Cortex of kidney (tissue), 1 donor: ENCODE results near the gene ZNG1B.
"Not testable (repeated sequence)": the region's sequence is repeated elsewhere in the genome, so short reads cannot be mapped to it uniquely, and the experiment has no call there.

Source experiments
- DNase-seq: peaks from one replicate; lab custom pipeline; 2025; lab: John Stamatoyannopoulos, UW

Gene ZNG1B

DNA sequence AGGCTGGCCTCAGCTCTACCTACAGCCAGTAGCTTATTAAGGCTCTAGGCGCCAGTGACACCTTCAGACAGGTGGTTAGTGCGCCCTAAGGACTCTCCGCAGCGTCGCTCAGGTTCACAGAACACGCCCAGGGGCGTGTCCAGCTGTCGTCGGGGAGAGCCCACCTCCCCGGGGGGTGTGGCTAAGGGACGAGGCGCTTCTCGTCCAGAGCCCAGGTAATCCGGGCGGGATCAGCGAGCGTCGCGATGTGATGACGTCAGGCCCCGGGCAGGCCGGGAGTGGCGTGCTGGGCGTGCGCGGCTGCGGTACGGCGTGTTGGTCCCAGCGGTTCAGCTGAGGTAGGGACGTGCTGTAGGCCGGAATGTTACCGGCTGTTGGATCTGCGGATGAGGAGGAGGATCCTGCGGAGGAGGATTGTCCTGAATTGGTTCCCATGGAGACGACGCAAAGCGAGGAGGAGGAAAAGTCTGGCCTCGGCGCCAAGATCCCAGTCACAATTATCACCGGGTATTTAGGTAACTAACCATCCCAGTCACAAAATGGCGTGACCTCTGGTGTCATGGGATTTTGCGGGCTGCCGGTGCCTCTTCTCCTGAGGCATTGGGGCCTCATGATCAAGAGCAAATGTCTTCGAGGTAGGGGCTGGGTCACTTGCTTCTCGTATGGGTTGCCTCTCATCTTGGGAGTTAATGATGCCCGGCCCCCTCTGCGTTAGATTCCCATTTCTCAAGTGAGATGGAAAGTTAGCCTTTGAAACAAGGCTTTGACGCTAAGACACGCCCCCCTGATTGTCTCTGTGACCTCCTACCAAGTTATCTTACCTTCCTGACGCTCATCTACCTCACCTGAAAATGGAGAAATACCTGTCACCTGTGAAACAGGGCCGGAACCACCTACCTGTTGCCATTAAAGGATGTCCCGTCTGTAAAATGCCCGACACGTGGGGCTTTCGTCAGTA is at the start of gene ZNG1B:
Gene ZNG1B (plus strand): TSS at position 184 of the 958 bp plus-strand sequence. CDS start 178 bp downstream, at position 362.
- DNase-seq = not testable (repeated sequence)

DNA sequence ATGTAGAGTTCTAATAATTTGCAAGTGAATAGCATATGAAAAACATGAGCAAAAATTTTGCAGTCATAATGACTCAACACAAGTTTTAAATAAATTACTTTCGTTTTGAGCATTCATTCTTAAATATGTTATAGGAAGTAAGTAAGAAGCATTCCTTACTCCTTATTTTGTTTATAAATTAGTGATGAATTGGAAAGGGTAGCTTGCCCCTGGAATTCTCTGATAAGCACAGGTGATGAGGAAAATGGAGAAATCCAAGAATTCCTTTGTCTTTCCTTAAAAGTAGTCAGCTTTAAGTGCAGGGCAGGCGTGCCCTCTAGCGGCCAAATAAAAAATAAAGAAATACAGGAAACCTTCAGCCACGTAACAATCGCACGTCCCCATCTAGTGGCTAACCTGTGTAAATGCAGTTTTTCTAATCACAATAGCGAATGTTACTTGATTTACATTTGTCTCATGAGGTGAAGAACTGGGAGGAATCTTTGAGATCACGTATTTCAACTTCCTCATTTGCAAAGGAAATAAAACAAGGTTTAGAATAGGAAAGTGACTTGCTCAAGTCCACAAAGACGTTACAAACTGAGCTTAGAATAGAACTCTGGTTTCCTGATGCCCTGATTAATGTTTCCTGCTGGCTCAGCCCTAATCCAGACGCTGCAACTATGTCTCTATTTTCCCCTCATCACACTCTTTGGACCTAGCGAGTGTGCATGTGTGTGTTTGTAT is 47.2 kb upstream of the ZNG1B start:
- no peak for DNase-seq

DNA sequence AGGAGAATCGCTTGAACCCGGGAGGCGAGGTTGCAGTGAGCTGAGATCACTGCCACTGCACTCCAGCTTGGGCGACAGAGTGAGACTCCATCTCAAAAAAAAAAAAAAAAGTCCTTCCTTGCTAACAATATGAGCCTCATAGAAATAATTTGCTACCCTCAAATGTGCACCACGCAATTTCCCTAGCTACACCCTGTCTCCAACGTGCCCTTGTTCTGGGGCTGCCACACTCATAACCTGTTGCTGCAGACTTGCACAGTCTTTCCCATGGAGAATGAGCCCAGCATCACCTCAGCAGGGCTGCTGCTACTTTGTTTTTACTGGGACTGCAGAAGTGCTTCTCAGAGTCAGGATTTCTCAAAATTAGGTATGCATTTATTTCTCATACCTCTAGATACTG is 46.4 kb upstream of the ZNG1B start:
- DNase-seq = no peak

DNA sequence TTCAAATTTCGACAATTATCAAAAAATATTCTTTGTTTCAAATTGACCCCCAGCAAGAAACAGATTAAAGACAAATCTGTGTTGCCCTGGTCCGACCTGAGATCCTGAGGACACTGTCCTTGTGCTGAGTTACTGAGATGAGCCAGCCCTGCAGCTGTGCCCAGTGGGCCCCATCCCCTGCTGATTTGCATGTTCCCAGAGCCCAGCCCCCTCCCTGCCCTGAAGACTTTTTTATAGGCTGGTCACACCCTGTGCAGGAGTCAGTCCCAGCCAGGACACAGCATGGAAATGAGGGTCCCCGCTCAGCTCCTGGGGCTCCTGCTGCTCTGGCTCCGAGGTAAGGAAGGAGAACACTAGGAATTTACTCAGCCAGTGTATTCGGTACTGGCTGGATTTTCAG is 31.4 kb upstream of the ZNG1B start:
- DNase-seq = no peak

DNA sequence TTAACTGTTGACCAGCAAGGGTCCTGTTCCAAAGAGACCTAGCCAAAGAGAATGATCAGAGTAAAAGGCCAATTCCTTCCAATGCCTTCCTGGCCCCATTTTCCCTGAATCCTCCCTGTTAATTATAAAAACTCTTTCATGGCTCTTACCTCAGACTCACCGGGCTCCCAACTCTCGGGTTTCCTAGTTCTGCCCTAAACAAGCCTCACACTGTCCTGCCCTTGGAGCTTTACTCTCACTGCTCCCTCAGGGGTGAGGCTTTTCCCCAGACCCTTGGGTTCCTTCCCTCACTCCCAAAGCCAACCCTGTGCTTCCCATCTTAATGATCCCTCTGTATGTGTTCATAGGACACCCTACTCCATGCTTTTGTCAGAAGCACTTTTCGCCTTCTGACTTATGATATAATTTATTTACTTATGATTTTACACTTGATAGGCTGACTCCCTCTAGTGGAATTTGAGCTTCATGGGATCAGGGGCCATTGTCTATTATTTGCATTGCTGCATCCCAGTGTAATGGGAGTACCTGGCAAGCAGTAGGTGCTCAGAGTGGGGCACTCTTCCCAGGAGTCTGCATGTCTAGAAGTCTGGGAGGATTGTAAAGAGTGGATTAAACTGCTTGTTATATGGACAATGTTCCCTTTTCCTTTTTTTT is 29.9 kb upstream of the ZNG1B start:
- DNase-seq = no peak

DNA sequence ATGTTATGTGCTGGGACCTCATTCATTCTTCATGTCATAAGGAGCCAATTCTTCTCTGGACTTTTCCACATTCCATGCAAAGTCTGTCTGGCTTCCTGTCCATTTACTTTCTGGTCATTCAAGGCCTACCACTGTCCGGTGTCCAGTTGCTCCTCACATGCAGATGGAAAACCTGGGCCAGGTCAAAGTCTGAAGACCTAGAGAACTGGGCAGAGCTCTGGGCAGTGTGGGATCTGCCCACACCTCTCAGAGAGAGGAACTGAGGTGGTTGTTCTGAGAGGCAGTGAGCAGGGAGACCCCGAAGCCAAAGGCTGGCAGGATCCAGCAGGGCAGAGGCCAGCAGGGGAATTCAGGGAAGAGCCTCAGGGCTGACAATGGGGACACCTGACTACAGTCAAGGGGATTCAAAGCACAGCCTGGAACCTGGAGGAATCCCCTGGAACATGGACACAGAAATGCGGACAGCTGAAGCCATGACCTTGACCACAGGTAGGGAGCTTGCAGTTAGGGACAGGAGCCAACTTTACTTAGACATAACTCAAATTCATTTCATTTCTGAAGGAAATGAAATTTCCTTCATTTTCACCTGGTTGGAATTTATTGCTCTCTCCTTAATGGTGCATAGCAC is 25.7 kb upstream of the ZNG1B start:
- not testable (repeated sequence) for DNase-seq

DNA sequence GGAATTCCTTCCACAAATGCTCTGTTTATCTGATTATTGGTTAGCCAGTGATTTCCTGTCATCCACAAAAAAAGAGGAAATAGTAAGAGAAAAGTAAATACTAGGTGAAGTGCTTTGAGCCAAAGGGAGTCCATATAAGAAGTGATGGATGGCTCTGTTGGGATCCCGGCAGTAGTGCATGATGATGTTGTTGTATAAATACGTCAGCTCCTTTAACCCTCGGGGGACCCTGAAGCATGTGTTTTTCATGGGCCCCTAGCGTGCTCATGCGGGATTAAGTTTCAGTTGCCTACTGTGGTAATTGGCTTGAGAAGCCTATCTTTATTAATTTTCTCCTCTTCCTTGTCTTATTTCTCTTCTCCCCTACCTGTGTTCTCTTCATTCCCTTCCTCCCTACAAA is 24.7 kb upstream of the ZNG1B start:
- not testable (repeated sequence) for DNase-seq

DNA sequence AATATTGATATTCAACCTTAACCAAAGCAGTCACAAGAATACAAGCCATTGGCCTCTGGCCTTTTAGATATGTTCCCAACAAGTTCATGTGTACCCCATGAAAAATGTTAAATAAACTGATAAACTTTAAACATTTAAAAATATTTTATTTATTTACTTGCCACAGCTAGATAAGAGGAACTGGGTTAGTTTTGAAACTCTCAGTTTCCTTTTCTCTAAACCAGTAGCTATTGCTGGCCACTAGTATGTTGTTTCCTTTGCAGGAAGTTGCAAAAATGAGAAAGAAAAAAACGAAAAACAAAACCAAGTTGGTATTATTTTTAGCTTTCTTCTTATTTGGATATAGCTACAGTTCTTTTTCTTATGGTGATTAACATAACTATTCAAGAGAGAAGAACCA is 5.7 kb upstream of the ZNG1B start:
- DNase-seq = not testable (repeated sequence)

DNA sequence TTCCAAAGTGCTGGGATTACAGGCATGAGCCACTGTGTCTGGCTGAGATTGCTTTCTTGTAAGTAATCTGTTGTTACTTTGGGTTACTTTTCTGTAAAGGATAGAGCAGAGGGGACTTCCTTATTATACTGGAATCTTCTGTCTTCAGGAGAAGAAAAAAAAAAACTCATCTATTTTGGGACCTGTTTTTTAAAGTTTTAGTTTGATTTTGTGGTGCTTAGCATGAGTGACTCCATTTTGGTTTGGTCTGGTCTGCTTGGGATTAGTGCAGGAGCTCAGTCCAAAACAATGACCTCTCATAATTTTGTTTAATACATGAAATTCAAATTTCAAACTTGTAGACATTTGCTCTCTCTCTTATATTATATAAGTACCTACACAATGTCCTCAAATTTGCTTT is 4.0 kb upstream of the ZNG1B start:
- DNase-seq = not testable (repeated sequence)

DNA sequence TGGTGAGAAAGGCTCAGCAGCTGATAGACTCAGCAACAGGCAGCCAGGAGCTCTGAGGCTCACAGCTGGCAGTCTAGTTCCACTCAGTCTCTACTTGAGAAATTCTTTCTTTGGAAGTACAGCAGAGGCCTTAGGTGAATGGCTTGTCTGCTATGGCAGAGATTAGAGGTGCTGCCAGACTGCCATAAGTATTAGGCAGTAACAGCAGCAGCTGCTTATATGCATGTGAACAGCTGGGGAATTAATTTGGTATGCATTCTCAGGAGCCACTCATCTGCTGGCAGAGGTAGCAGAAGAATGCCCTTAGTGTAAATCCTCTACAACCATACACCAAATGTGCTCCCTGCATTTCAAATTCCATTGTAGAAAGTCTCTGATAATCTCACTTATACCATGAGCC is 28.3 kb downstream of the ZNG1B start:
- not testable (repeated sequence) for DNase-seq

DNA sequence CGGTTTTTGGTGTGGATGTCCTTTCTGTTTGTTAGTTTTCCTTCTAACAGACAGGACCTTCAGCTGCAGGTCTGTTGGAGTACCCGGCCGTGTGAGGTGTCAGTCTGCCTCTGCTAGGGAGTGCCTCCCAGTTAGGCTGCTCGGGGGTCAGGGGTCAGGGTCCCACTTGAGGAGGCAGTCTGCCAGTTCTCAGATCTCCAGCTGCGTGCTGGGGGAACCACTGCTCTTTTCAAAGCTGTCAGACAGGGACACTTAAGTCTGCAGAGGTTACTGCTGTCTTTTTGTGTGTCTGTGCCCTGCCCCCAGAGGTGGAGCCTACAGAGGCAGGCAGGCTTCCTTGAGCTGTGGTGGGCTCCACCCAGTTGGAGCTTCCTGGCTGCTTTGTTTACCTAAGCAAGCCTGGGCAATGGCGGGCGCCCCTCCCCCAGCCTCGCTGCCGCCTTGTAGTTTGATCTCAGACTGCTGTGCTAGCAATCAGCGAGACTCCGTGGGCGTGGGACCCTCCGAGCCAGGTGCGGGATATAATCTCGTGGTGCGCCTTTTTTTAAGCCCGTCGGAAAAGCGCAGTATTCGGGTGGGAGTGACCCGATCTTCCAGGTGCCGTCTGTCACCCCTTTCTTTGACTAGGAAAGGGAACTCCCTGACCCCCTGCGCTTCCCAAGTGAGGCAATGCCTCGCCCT is 39.3 kb downstream of the ZNG1B start:
- not testable (repeated sequence) for DNase-seq

DNA sequence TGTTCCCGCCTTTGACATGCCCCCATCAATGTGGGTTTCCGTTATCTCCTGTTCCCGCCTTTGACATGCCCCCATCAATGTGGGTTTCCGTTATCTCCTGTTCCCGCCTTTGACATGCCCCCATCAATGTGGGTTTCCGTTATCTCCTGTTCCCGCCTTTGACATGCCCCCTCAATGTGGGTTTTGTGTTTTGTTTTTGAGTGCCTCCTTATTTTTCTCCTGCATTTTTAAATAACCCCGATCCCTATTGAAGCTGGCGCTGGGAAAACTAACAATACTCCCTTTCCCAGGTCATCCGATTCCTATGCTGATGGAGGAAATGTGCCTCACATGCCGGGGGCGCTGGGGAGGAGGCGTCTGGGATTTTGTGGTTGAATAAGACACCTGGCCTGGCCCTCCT is 59.0 kb downstream of the ZNG1B start:
- DNase-seq = not testable (repeated sequence)

DNA sequence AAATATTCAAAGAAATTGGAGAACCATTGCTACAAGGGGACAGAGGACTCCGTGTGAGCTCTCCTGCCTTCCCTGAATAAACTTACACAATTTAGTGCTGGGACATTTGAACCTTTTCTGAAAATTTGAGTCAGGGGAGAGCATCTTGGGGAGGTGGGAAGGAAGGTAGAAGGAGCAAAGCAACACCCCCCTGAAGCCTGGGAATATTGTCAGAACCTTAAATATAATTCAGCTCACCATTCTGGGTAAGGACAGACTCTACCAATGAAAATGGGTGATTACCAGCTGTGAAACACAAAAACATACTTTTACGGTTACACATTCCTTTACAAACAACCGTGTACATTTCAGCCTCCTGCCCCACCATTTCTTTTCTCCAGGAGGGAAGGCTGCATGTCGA is 60.9 kb downstream of the ZNG1B start, which contains the start of gene FOXD4L1:
Gene FOXD4L1 (plus strand): TSS at position 301 of the 400 bp plus-strand sequence. CDS start 592 bp downstream, outside the sequence.
- DNase-seq = not testable (repeated sequence)

DNA sequence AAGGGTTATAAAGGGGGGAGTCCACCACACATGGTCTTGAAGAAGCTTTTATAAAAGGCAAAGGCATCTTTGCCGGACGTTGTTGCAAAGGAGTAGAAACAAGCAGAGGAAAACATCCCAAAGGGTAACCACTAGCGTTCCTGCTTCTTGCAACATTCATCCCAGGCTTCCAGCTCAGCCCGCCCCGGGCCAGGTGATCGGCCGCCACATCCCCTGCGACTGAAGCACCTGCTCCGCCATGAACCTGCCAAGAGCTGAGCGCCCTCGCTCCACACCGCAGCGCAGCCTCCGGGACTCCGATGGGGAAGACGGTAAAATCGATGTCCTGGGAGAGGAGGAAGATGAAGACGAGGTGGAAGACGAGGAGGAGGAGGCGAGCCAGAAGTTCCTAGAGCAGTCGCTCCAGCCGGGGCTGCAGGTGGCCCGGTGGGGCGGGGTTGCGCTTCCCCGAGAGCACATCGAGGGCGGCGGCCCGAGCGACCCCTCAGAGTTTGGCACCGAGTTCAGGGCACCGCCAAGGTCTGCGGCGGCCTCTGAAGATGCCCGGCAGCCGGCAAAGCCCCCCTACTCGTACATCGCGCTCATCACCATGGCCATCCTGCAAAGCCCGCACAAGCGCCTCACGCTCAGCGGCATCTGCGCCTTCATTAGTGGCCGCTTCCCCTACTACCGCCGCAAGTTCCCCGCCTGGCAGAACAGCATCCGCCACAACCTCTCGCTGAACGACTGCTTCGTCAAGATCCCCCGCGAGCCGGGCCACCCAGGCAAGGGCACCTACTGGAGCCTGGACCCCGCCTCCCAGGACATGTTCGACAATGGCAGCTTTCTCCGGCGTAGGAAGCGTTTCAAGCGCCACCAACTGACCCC is 61.8 kb downstream of the ZNG1B start:
- DNase-seq = not testable (repeated sequence)

DNA sequence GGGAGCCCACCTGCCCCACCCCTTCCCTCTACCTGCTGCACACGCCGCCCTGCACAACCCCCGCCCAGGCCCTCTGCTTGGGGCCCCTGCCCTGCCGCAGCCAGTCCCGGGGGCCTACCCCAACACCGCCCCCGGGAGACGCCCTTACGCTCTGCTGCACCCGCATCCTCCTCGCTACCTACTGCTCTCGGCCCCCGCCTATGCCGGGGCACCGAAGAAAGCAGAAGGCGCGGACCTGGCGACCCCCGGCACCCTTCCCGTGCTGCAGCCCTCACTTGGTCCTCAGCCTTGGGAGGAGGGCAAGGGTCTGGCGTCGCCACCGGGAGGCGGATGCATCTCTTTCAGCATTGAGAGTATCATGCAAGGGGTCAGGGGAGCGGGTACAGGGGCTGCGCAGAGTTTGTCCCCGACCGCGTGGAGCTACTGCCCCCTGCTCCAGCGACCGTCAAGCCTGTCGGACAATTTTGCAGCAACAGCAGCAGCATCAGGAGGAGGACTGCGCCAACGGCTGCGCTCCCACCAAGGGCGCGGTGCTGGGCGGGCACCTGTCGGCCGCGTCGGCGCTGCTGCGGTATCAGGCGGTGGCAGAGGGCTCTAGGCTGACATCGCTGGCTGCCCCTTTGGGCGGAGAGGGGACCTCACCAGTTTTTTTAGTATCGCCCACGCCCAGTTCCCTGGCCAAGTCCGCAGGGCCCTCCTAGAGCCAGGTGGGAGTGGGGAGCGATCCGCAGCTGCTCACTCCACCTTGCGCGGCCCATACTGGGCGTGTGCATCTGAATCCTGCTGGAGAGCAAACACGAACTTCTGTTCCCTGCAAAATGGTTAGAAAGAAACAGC is 62.6 kb downstream of the ZNG1B start:
- DNase-seq = not testable (repeated sequence)

DNA sequence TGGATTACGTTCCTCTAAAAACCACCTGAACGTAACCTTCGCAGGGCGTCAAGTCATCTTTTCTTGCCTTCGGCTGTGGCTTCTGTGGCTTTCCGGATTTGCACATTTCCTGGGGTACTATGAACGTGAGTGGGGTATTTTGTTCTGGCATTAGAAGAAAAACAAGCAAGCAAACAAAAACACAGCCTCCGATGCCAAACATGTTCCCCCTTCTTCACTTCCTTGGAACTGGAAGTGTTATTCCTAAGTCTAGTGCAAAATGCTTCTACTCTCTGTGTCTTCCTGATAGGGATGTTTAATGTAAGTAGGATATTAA is 63.2 kb downstream of the ZNG1B start:
- not testable (repeated sequence) for DNase-seq

DNA sequence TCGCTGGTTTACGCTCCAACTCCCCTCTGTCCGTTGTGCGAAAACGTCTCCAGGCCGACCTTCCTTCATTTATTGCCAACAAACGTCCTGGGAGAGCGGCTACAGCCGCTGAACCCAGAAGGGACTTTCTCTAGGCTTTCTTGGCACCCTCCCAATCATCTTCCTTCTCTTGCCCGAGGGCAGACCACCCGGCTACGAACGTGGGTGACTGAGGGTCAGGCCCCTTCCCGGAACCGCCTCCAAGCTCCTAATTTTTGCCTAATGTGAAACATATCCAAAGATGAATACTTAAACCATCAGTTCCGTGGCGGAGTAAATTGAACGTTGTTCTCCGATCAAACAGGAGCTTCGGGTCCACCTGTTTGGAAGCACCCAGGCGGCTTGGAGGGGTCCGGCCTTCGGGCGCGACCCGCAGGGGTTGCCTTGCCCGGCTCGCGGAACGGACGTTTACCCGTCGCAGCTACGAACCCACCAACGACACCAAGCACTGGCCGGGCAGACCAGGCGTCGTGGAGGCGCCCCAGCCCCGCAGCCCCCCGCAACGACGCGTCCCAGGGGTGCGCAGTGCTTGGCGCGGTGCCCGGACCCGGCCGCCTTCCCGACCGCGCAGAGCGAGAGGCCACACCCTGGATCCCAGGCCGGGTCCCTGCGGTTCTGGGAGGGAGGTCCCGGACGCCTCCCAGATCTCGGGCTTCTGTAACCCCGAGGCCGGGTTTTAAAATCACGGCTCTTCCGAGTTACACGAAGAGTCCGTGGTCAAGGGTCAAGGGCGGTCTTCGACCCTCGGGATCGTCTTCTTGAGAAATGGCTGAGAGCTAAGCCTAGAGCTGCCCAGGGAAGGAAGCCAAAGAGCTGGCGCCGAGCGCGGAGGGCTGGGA is 65.0 kb downstream of the ZNG1B start:
- DNase-seq = not testable (repeated sequence)
